WTC11 (cell line): ENCODE data around the gene WDR33. TPM values are rescaled to one million over a fixed set of nuclear protein-coding genes. Genes with fewer than 3 reads are reported as not detected.
"Not testable (repeated sequence)": the region's sequence is repeated elsewhere in the genome, so short reads cannot be mapped to it uniquely, and the experiment has no call there.

Experiments used
- ATAC-seq: fragments of 200-7000 bp; cut with Tn5 transposase; 2 replicates; pipeline ENCODE4 v1.10.0; 2021; ENCODE audit warnings: mild to moderate bottlenecking, moderate library complexity
- CTCF ChIA-PET: fragments of 300-600 bp; sonication (Branson Sonifier 250); formaldehyde crosslinking; loops from one replicate; lab custom pipeline; 2021; ENCODE audit warnings: antibody characterized with exemption; lab: Charles Lee
- POLR2A ChIA-PET: fragments of 350-600 bp; sonication (Branson Sonifier 250); formaldehyde crosslinking; loops from one replicate; lab custom pipeline; 2021; ENCODE audit warnings: antibody characterized with exemption; lab: Charles Lee
- DNase-seq: peaks from one replicate; pipeline ENCODE4 v3.0.0; 2021; ENCODE audit warnings: low spot score
- H3K27ac Mint-ChIP-seq: 2 replicates; pipeline ENCODE4 v1.8.0; 2021; ENCODE audit warnings: mixed read lengths
- H3K27me3 Mint-ChIP-seq: 2 replicates; pipeline ENCODE4 v1.8.0; 2021; ENCODE audit warnings: low read depth, mild to moderate bottlenecking, moderate library complexity, mixed read lengths
- H3K36me3 Mint-ChIP-seq: 2 replicates; pipeline ENCODE4 v1.8.0; 2021; ENCODE audit warnings: mixed read lengths
- H3K4me1 Mint-ChIP-seq: 2 replicates; pipeline ENCODE4 v1.8.0; 2022; ENCODE audit warnings: mixed read lengths
- H3K4me3 Mint-ChIP-seq: 2 replicates; pipeline ENCODE4 v1.8.0; 2021; ENCODE audit warnings: mild to moderate bottlenecking, moderate library complexity, mixed read lengths
- H3K9me3 Mint-ChIP-seq: 2 replicates; pipeline ENCODE4 v1.8.0; 2021; ENCODE audit warnings: mixed read lengths
- ATF3 ChIP-seq: sonication (generic); formaldehyde crosslinking; conservative IDR thresholded peaks from 2 replicates; pipeline ENCODE4 v1.8.1; 2022; ENCODE audit warnings: mild to moderate bottlenecking, missing genetic modification reagents
- E2F1 ChIP-seq: sonication (generic); formaldehyde crosslinking; IDR thresholded peaks from 2 replicates; pipeline ENCODE4 v1.8.0; 2022; ENCODE audit warnings: mild to moderate bottlenecking, missing genetic modification reagents
- ESRRA ChIP-seq: sonication (generic); formaldehyde crosslinking; IDR thresholded peaks from 2 replicates; pipeline ENCODE4 v1.8.1; 2022; ENCODE audit warnings: mild to moderate bottlenecking, missing genetic modification reagents, borderline replicate concordance
- GRHL2 ChIP-seq: fragments of 250-450 bp; sonication (Bioruptor Pico); IDR thresholded peaks from 2 replicates; pipeline ENCODE4 v1.8.0; 2022; ENCODE audit warnings: mild to moderate bottlenecking, moderate library complexity; ENCODE audit not compliant: insufficient replicate concordance, severe bottlenecking
- HMGA2 ChIP-seq: fragments of 250-450 bp; sonication (Bioruptor Pico); IDR thresholded peaks from 2 replicates; pipeline ENCODE4 v1.4.0; 2021; ENCODE audit warnings: mild to moderate bottlenecking, moderate library complexity
- NFATC4 ChIP-seq: fragments of 250-450 bp; sonication (Bioruptor Pico); IDR thresholded peaks from 2 replicates; pipeline ENCODE4 v1.9.0; 2021; ENCODE audit warnings: mild to moderate bottlenecking
- SMAD3 ChIP-seq: sonication (generic); formaldehyde crosslinking; IDR thresholded peaks from 2 replicates; pipeline ENCODE4 v1.8.0; 2022; ENCODE audit warnings: missing genetic modification reagents, mild to moderate bottlenecking, borderline replicate concordance
- SMAD4 ChIP-seq: sonication (generic); formaldehyde crosslinking; IDR thresholded peaks from 2 replicates; pipeline ENCODE4 v1.8.0; 2022; ENCODE audit warnings: mild to moderate bottlenecking, missing genetic modification reagents
- SP1 ChIP-seq: sonication (generic); formaldehyde crosslinking; conservative IDR thresholded peaks from 2 replicates; pipeline ENCODE4 v1.8.1; 2022; ENCODE audit warnings: missing genetic modification reagents
- ZBTB21 ChIP-seq: sonication (generic); formaldehyde crosslinking; IDR thresholded peaks from 2 replicates; pipeline ENCODE4 v1.8.1; 2023; ENCODE audit warnings: mild to moderate bottlenecking, missing genetic modification reagents, borderline replicate concordance
- ZNF138 ChIP-seq: sonication (generic); formaldehyde crosslinking; conservative IDR thresholded peaks from 2 replicates; pipeline ENCODE4 v1.8.1; 2022; ENCODE audit warnings: mild to moderate bottlenecking, moderate library complexity, missing genetic modification reagents
- ZNF232 ChIP-seq: sonication (generic); formaldehyde crosslinking; IDR thresholded peaks from 2 replicates; pipeline ENCODE4 v1.8.0; 2022; ENCODE audit warnings: mild to moderate bottlenecking, missing genetic modification reagents
- ZNF263 ChIP-seq: sonication (generic); formaldehyde crosslinking; IDR thresholded peaks from 2 replicates; pipeline ENCODE4 v1.8.1; 2022; ENCODE audit warnings: low read depth, mild to moderate bottlenecking, moderate library complexity, missing genetic modification reagents
- ZNF512 ChIP-seq: sonication (generic); formaldehyde crosslinking; IDR thresholded peaks from 2 replicates; pipeline ENCODE4 v1.8.1; 2022; ENCODE audit warnings: missing genetic modification reagents, borderline replicate concordance
- total RNA-seq: library from RNA; stranded (reverse); gene quantifications from 3 replicates; pipeline ENCODE4 v1.2.3, GENCODE V29; 2021
- TF ChIP-seq, protein P1 (sequence below): sonication (generic); formaldehyde crosslinking; IDR thresholded peaks from 2 replicates; pipeline ENCODE4 v1.8.0; 2022; ENCODE audit warnings: mild to moderate bottlenecking, missing genetic modification reagents
- TF ChIP-seq, protein P2 (sequence below): fragments of 250-450 bp; sonication (Bioruptor Pico); IDR thresholded peaks from 2 replicates; pipeline ENCODE4 v1.9.0; 2021; ENCODE audit warnings: mild to moderate bottlenecking, borderline replicate concordance
- TF ChIP-seq, protein P3 (sequence below): fragments of 250-450 bp; sonication (Bioruptor Pico); conservative IDR thresholded peaks from 2 replicates; pipeline ENCODE4 v1.9.0; 2021; ENCODE audit warnings: mild to moderate bottlenecking
- TF ChIP-seq, protein P4 (sequence below): sonication (generic); formaldehyde crosslinking; IDR thresholded peaks from 2 replicates; pipeline ENCODE4 v1.8.0; 2022; ENCODE audit warnings: mild to moderate bottlenecking, missing genetic modification reagents

The WDR33 gene
- total RNA-seq, 1 experiment from 2014 or later: 67.1 TPM

- TF ChIP-seq, protein P1, sequence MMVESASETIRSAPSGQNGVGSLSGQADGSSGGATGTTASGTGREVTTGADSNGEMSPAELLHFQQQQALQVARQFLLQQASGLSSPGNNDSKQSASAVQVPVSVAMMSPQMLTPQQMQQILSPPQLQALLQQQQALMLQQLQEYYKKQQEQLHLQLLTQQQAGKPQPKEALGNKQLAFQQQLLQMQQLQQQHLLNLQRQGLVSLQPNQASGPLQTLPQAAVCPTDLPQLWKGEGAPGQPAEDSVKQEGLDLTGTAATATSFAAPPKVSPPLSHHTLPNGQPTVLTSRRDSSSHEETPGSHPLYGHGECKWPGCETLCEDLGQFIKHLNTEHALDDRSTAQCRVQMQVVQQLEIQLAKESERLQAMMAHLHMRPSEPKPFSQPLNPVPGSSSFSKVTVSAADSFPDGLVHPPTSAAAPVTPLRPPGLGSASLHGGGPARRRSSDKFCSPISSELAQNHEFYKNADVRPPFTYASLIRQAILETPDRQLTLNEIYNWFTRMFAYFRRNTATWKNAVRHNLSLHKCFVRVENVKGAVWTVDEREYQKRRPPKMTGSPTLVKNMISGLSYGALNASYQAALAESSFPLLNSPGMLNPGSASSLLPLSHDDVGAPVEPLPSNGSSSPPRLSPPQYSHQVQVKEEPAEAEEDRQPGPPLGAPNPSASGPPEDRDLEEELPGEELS (CRISPR knock-in tag): no peak
- TF ChIP-seq GRHL2 (CRISPR knock-in tag) (no peak), NFATC4 (CRISPR knock-in tag) (no peak), ZNF263 (no peak)
These were observed 11.0 kb downstream of the WDR33 start (continued) for GRCh38 chr2:127799926-127800325.

DNA sequence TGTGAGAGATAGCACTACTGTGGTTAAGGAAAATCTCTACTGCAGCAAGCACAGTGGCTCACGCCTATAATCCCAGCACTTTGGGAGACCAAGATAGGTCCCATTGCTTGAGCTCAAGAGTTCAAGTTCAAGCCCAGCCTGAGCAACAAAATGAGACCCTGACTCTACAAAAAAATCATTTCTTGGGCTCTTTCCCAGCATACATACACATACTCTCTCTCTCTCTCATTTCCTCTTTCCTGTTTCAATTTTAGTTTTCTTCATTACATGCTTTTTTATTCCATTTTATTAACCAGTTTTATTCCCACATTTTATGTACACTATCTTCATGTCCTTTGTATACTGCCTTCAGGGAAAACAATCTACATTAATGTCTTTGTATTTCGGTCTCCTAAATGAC lies 14.6 kb downstream of the WDR33 start:
- DNase-seq (no peak), ATAC-seq (no peak)
- CTCF ChIA-PET: no interaction called here
- no peaks in the 10 kb centered on the region for H3K27me3 Mint-ChIP-seq
- TF ChIP-seq SP1 (CRISPR knock-in tag): no peak
- no peak for TF ChIP-seq ZNF232 (CRISPR knock-in tag)
- TF ChIP-seq, protein P2, sequence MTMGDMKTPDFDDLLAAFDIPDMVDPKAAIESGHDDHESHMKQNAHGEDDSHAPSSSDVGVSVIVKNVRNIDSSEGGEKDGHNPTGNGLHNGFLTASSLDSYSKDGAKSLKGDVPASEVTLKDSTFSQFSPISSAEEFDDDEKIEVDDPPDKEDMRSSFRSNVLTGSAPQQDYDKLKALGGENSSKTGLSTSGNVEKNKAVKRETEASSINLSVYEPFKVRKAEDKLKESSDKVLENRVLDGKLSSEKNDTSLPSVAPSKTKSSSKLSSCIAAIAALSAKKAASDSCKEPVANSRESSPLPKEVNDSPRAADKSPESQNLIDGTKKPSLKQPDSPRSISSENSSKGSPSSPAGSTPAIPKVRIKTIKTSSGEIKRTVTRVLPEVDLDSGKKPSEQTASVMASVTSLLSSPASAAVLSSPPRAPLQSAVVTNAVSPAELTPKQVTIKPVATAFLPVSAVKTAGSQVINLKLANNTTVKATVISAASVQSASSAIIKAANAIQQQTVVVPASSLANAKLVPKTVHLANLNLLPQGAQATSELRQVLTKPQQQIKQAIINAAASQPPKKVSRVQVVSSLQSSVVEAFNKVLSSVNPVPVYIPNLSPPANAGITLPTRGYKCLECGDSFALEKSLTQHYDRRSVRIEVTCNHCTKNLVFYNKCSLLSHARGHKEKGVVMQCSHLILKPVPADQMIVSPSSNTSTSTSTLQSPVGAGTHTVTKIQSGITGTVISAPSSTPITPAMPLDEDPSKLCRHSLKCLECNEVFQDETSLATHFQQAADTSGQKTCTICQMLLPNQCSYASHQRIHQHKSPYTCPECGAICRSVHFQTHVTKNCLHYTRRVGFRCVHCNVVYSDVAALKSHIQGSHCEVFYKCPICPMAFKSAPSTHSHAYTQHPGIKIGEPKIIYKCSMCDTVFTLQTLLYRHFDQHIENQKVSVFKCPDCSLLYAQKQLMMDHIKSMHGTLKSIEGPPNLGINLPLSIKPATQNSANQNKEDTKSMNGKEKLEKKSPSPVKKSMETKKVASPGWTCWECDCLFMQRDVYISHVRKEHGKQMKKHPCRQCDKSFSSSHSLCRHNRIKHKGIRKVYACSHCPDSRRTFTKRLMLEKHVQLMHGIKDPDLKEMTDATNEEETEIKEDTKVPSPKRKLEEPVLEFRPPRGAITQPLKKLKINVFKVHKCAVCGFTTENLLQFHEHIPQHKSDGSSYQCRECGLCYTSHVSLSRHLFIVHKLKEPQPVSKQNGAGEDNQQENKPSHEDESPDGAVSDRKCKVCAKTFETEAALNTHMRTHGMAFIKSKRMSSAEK (CRISPR knock-in tag): no peak
- no peak for TF ChIP-seq HMGA2 (CRISPR knock-in tag)
- peaks cover 6% of the 10 kb centered on the region; the same call in 1 of the 2 replicates for H3K4me1 Mint-ChIP-seq
- H3K27ac Mint-ChIP-seq: peak overlapping the region; percentile 67; the same call in 1 of the 2 replicates
- H3K9me3 Mint-ChIP-seq: no peaks in the 10 kb centered on the region
- peaks cover 16% of the 10 kb centered on the region for H3K36me3 Mint-ChIP-seq
- POLR2A ChIA-PET: no interaction called here
- no peak overlapping the region for H3K4me3 Mint-ChIP-seq

DNA sequence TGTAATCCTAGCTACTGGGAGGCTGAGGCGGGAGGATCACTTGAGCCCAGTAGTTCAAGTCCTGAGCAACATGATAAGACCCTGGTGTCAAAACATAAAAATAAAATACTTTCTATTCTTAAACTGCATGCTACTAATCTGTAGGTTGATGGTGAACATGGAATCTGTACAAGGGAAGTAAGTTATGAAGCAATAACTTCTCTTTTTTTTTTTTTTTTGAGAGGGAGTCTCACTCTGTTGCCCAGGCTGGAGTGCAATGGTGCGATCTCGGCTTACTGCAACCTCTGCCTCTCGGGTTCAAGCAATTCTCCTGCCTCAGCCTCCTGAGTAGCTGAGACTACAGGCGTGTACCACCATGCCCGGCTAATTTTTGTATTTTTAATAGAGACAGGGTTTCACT lies 16.1 kb downstream of the WDR33 start:
- peaks cover 13% of the 10 kb centered on the region for H3K9me3 Mint-ChIP-seq
- POLR2A ChIA-PET: interaction anchor here (0.7 kb wide), 1 partner anchor 67 kb away, joined by 5 read pairs; no protein-coding TSS in a partner anchor
- H3K27ac Mint-ChIP-seq, H3K4me1 Mint-ChIP-seq, ATAC-seq, DNase-seq, H3K4me3 Mint-ChIP-seq, CTCF ChIA-PET, H3K27me3 Mint-ChIP-seq: not testable (repeated sequence)
- peaks cover 23% of the 10 kb centered on the region for H3K36me3 Mint-ChIP-seq

DNA sequence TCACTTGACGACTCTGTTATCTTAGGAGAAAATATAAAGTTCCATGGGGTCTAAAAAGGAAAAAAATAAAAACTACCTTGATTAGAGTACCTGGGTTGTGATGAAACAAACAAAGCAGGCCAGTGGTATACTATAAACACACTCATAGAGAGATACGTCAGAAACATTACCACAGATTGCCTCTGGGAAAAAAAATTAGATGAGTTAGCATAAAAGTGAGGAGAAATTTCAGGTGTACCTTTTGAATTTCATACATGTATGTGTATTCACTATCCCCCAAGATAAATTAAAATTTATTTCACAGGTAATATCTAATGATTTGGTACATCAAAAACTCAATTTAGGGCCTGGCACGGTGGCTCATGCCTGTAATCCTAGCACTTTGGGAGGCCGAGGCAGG lies 18.2 kb downstream of the WDR33 start:
- ATAC-seq (no peak), DNase-seq (no peak)
- H3K27ac Mint-ChIP-seq: no peak overlapping the region
- ChIA-PET POLR2A (interaction anchor here (0.6 kb wide), 2 partner anchors 13 to 498 kb away, joined by 4 to 5 read pairs; no protein-coding TSS in a partner anchor), CTCF (no interaction called here)
- H3K4me1 Mint-ChIP-seq: no peaks in the 10 kb centered on the region
- peaks cover 14% of the 10 kb centered on the region for H3K9me3 Mint-ChIP-seq
- H3K36me3 Mint-ChIP-seq: peaks cover 27% of the 10 kb centered on the region
- H3K27me3 Mint-ChIP-seq: no peaks in the 10 kb centered on the region
- H3K4me3 Mint-ChIP-seq: no peak overlapping the region
- TF ChIP-seq, protein P3, sequence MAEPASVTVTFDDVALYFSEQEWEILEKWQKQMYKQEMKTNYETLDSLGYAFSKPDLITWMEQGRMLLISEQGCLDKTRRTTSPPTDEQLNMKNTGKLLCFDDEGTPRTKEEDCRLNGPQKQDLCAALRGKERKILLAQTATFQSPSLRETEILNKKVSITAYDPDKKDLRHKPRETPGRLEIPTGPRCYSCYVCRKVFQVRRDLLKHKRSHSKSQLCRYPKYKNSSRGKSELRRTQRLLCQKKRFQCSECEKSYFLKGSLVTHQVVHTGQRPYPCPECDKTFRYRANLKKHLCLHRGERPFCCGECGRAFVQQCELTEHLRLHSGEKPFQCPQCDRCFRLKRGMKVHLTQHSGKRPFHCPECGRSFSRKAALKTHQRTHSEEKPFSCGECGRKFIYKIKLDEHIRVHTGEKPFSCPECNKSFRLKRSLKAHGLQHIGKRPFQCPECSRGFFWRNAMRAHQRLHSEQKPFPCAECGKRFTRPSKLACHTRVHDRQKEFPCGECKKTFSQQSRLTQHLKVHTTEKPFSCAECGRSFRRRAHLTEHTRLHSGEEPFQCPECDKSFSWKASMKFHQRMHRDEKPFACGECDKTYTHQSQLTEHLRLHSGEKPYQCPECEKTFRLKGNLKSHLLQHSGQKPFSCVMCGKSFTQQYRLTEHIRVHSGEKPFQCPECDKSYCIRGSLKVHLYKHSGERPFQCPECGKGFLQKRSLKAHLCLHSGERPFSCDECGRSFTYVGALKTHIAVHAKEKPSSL: no peak
- TF ChIP-seq SMAD4 (CRISPR knock-in tag) (no peak), ZNF512 (no peak), GRHL2 (CRISPR knock-in tag) (no peak), ZNF138 (no peak), SMAD3 (CRISPR knock-in tag) (no peak), ATF3 (no peak), ESRRA (CRISPR knock-in tag) (no peak), E2F1 (CRISPR knock-in tag) (no peak), ZNF232 (CRISPR knock-in tag) (no peak), ZBTB21 (CRISPR knock-in tag) (no peak)
- TF ChIP-seq, protein P4, sequence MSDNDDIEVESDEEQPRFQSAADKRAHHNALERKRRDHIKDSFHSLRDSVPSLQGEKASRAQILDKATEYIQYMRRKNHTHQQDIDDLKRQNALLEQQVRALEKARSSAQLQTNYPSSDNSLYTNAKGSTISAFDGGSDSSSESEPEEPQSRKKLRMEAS (CRISPR knock-in tag): no peak
